Measurements from ENCODE around the gene INPP5D.

INPP5D gene

GRCh38 chr2:233021771-233022170, 38.4 kb upstream of the INPP5D start:
- Histone ChIP-seq H3K36me3 (ENCODE audit: insufficient read depth, low read length) (no peaks in the 10 kb centered on the region), H3K9me3 (ENCODE audit: low read length) (peaks cover 4% of the 10 kb centered on the region), H3K9ac (ENCODE audit: low read length) (no peak overlapping the region), H3K27me3 (ENCODE audit: control insufficient read depth in 1 of 2, insufficient read depth in 2 of 2, low read length in 2 of 2) (no peaks in the 10 kb centered on the region), H3K4me1 (ENCODE audit: insufficient read depth, low read length) (no peaks in the 10 kb centered on the region), H3K4me3 (ENCODE audit: low read depth in 1 of 2, low read length in 2 of 2) (no peak overlapping the region), H3K27ac (ENCODE audit: low read depth, low read length) (no peak overlapping the region)

DNA sequence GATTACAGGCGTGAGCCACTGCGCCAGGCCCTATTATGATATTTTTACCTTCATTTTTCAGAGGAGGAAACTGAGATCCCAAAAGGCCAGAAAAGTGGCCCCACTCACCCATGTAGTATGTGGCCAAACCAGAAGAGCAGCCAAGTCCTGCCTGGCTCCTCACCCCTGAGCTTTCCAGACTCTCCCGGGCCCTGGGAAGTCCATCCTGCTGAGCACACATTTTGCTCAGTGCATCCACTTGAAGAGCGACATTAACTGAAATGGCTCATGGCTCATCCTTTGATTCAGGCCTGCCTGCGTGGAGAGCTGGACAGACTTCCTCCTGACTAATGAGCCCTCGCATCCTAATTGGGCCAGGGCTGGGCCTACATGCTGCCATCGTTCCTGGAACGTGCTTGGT, 37.6 kb upstream of the INPP5D start:
- Histone ChIP-seq H3K27ac (ENCODE audit: low read depth, low read length) (no peak overlapping the region), H3K4me1 (ENCODE audit: insufficient read depth, low read length) (no peaks in the 10 kb centered on the region), H3K9me3 (ENCODE audit: low read length) (peaks cover 4% of the 10 kb centered on the region), H3K36me3 (ENCODE audit: insufficient read depth, low read length) (no peaks in the 10 kb centered on the region), H3K9ac (ENCODE audit: low read length) (no peak overlapping the region), H3K27me3 (ENCODE audit: control insufficient read depth in 1 of 2, insufficient read depth in 2 of 2, low read length in 2 of 2) (no peaks in the 10 kb centered on the region), H3K4me3 (ENCODE audit: low read depth in 1 of 2, low read length in 2 of 2) (no peak overlapping the region)

GRCh38 chr2:233023007-233023760, 37.0 kb upstream of the INPP5D start:
- H3K27me3 ChIP-seq (ENCODE audit: control insufficient read depth in 1 of 2, insufficient read depth in 2 of 2, low read length in 2 of 2) = no peaks in the 10 kb centered on the region
- H3K9ac ChIP-seq (ENCODE audit: low read length) = no peak overlapping the region
- H3K4me1 ChIP-seq (ENCODE audit: insufficient read depth, low read length) = no peaks in the 10 kb centered on the region
- H3K9me3 ChIP-seq (ENCODE audit: low read length) = peaks cover 1% of the 10 kb centered on the region
- H3K27ac ChIP-seq (ENCODE audit: low read depth, low read length) = no peak overlapping the region
- H3K4me3 ChIP-seq (ENCODE audit: low read depth in 1 of 2, low read length in 2 of 2) = no peak overlapping the region
- no peaks in the 10 kb centered on the region for H3K36me3 ChIP-seq (ENCODE audit: insufficient read depth, low read length)

DNA sequence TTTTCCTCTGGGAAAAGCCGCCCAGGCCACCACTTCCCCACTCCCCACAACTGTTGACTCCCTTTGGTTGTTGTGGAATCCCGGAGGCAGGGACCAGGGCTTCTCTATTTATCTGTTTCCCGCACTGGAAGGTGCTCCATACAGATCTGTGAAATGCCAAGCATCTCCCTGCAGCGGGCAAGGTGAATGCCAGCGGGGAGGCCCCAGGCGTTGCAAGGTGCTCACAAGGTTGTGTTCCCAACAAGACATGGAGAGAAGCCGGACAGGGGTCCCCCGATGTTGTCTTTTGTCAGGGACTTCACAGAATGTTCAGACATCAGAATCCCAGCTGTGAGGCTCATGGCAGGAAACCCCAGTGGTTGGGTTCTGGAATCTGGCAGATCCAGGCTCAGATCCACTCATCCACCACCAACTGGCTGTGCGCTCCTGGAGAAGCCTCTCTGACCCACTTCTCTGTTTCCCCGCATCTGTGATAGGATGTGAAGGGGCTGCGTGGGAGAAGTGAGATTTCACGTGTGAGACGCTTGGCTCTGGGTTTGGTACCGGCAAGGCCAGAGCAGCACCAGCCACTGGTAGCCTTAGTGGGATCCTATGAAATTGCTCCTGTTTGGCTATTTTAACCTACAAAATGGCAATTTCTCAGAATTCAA, 36.3 kb upstream of the INPP5D start:
- Histone ChIP-seq H3K27me3 (ENCODE audit: control insufficient read depth in 1 of 2, insufficient read depth in 2 of 2, low read length in 2 of 2) (no peaks in the 10 kb centered on the region), H3K36me3 (ENCODE audit: insufficient read depth, low read length) (no peaks in the 10 kb centered on the region), H3K9me3 (ENCODE audit: low read length) (no peaks in the 10 kb centered on the region), H3K4me3 (ENCODE audit: low read depth in 1 of 2, low read length in 2 of 2) (no peak overlapping the region), H3K27ac (ENCODE audit: low read depth, low read length) (no peak overlapping the region), H3K4me1 (ENCODE audit: insufficient read depth, low read length) (no peaks in the 10 kb centered on the region), H3K9ac (ENCODE audit: low read length) (no peak overlapping the region)

GRCh38 chr2:233025706-233026105, 34.4 kb upstream of the INPP5D start:
- H3K9me3 ChIP-seq (ENCODE audit: low read length) = no peaks in the 10 kb centered on the region
- no peaks in the 10 kb centered on the region for H3K4me1 ChIP-seq (ENCODE audit: insufficient read depth, low read length)
- no peaks in the 10 kb centered on the region for H3K27me3 ChIP-seq (ENCODE audit: control insufficient read depth in 1 of 2, insufficient read depth in 2 of 2, low read length in 2 of 2)
- H3K27ac ChIP-seq (ENCODE audit: low read depth, low read length) = no peak overlapping the region
- no peaks in the 10 kb centered on the region for H3K36me3 ChIP-seq (ENCODE audit: insufficient read depth, low read length)
- no peak overlapping the region for H3K4me3 ChIP-seq (ENCODE audit: low read depth in 1 of 2, low read length in 2 of 2)
- no peak overlapping the region for H3K9ac ChIP-seq (ENCODE audit: low read length)

DNA sequence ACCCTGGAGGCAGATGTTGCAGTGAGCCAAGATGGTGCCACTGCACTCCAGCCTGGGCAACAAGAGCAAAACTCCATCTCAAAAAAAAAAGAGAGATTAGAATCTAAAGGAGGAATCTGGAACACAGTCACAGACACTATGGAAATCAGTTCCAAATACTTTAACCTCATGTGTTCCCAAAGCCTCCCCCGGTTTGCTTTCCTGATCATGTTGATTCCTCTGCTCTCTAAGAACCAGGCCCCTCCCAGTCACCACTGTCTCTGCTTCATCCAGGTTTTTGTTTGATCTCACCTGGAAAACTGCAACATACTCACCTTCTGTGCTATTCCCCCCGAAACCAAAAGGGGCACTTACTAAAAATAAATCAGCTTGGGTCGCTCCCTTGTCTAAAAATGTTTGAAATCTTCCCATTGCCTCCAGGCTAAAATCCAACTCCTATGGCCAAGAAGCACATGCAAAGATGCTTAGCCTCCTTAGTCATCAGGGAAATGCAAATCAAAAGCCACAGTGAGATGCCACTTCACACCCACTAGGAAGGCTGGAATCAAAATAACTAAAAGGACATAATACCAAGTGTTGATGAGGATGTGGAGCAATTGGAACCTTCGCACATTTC, 33.8 kb upstream of the INPP5D start:
- Histone ChIP-seq H3K9ac (ENCODE audit: low read length) (no peak overlapping the region), H3K27me3 (ENCODE audit: control insufficient read depth in 1 of 2, insufficient read depth in 2 of 2, low read length in 2 of 2) (no peaks in the 10 kb centered on the region), H3K36me3 (ENCODE audit: insufficient read depth, low read length) (no peaks in the 10 kb centered on the region), H3K4me3 (ENCODE audit: low read depth in 1 of 2, low read length in 2 of 2) (no peak overlapping the region), H3K27ac (ENCODE audit: low read depth, low read length) (no peak overlapping the region), H3K4me1 (ENCODE audit: insufficient read depth, low read length) (no peaks in the 10 kb centered on the region), H3K9me3 (ENCODE audit: low read length) (no peaks in the 10 kb centered on the region)

GRCh38 chr2:233029321-233029720, 30.8 kb upstream of the INPP5D start:
- Histone ChIP-seq H3K4me3 (ENCODE audit: low read depth in 1 of 2, low read length in 2 of 2) (no peak overlapping the region), H3K27me3 (ENCODE audit: control insufficient read depth in 1 of 2, insufficient read depth in 2 of 2, low read length in 2 of 2) (no peaks in the 10 kb centered on the region), H3K4me1 (ENCODE audit: insufficient read depth, low read length) (no peaks in the 10 kb centered on the region), H3K27ac (ENCODE audit: low read depth, low read length) (no peak overlapping the region), H3K9me3 (ENCODE audit: low read length) (no peaks in the 10 kb centered on the region), H3K9ac (ENCODE audit: low read length) (no peak overlapping the region), H3K36me3 (ENCODE audit: insufficient read depth, low read length) (no peaks in the 10 kb centered on the region)

DNA sequence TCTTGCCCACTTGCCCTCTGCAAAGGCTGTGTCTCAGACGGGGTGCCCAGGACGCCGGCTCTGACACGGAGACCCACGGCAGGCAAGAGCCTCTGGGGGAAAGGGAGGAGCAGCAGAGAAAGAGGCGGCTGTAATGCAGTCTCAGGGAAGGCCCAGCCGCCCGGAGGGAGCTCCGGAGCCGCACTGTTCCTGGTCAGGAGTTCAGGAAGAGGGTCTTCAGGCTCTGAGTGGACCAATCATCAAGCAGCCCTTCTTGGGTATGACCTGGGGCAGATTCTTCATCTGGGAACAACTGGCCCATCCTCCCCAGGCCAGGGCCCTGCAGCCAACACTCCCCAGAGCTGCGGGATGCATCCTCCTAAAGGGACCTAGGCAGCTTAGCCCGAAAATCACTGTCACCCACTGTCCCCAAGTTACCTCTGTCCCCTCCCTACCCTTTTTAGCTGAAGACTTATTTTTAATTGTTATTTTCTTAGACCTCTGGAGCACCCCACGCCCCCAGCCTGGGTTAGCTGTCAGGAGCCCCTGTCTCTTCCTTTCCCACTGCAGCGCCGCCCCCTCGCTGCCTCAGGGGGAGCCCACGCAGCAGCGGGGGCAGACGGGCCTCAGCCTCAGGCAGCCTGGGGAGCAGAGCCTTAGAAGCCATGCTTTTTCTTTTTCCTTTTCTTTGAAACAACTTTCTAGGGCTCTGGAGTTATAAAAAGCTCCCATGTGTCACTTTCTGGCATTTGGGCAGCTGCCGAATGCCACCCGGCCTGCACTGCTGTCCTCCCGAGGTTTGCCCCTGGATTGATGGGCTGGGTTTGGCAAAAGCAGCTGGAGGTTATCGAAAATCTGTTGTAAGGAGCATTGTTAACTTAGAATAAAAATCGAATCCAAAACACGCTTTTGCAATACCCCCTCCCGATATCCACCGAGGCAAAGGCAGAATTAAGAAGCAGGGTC, 28.3 kb upstream of the INPP5D start:
- Histone ChIP-seq H3K9me3 (ENCODE audit: low read length) (no peaks in the 10 kb centered on the region), H3K9ac (ENCODE audit: low read length) (no peak overlapping the region), H3K4me3 (ENCODE audit: low read depth in 1 of 2, low read length in 2 of 2) (no peak overlapping the region), H3K36me3 (ENCODE audit: insufficient read depth, low read length) (no peaks in the 10 kb centered on the region), H3K4me1 (ENCODE audit: insufficient read depth, low read length) (no peaks in the 10 kb centered on the region), H3K27me3 (ENCODE audit: control insufficient read depth in 1 of 2, insufficient read depth in 2 of 2, low read length in 2 of 2) (no peaks in the 10 kb centered on the region), H3K27ac (ENCODE audit: low read depth, low read length) (no peak overlapping the region)

GRCh38 chr2:233032551-233033320, 27.4 kb upstream of the INPP5D start, which contains the start of gene NEU2:
Gene NEU2 (plus strand): TSS chr2:233032672. CDS start chr2:233032672, 0 bp downstream.
- no peaks in the 10 kb centered on the region for H3K4me1 ChIP-seq (ENCODE audit: insufficient read depth, low read length)
- no peak within 1 kb of the TSS for H3K9ac ChIP-seq (ENCODE audit: low read length)
- no peaks in the 10 kb centered on the region for H3K36me3 ChIP-seq (ENCODE audit: insufficient read depth, low read length)
- no peaks in the 10 kb centered on the region for H3K9me3 ChIP-seq (ENCODE audit: low read length)
- H3K27ac ChIP-seq (ENCODE audit: low read depth, low read length) = no peak within 1 kb of the TSS
- H3K4me3 ChIP-seq (ENCODE audit: low read depth in 1 of 2, low read length in 2 of 2) = no peak within 1 kb of the TSS
- no peaks in the 10 kb centered on the region for H3K27me3 ChIP-seq (ENCODE audit: control insufficient read depth in 1 of 2, insufficient read depth in 2 of 2, low read length in 2 of 2)

- no peaks in the 10 kb centered on the region for H3K27me3 ChIP-seq (ENCODE audit: control insufficient read depth in 1 of 2, insufficient read depth in 2 of 2, low read length in 2 of 2)
- H3K36me3 ChIP-seq (ENCODE audit: insufficient read depth, low read length) = no peaks in the 10 kb centered on the region
- no peaks in the 10 kb centered on the region for H3K9me3 ChIP-seq (ENCODE audit: low read length)
- H3K4me3 ChIP-seq (ENCODE audit: low read depth in 1 of 2, low read length in 2 of 2) = no peak overlapping the region
- no peak overlapping the region for H3K27ac ChIP-seq (ENCODE audit: low read depth, low read length)
- H3K9ac ChIP-seq (ENCODE audit: low read length) = no peak overlapping the region
- H3K4me1 ChIP-seq (ENCODE audit: insufficient read depth, low read length) = no peaks in the 10 kb centered on the region
Measured at GRCh38 chr2:233033672-233034071, 26.5 kb upstream of the INPP5D start.
